HG03175 (cell line): ENCODE measurements around the gene SPATA19.
A peak's percentile ranks its signal among the peaks of the same experiment; 100 is the strongest.

Experiments used
- ATAC-seq: cut with Tn5 transposase; IDR thresholded peaks from one replicate; pipeline ENCODE4 v1.9.1; 2021; ENCODE audit warnings: mild to moderate bottlenecking, moderate library complexity; ENCODE audit not compliant: unreplicated experiment

The SPATA19 gene

DNA sequence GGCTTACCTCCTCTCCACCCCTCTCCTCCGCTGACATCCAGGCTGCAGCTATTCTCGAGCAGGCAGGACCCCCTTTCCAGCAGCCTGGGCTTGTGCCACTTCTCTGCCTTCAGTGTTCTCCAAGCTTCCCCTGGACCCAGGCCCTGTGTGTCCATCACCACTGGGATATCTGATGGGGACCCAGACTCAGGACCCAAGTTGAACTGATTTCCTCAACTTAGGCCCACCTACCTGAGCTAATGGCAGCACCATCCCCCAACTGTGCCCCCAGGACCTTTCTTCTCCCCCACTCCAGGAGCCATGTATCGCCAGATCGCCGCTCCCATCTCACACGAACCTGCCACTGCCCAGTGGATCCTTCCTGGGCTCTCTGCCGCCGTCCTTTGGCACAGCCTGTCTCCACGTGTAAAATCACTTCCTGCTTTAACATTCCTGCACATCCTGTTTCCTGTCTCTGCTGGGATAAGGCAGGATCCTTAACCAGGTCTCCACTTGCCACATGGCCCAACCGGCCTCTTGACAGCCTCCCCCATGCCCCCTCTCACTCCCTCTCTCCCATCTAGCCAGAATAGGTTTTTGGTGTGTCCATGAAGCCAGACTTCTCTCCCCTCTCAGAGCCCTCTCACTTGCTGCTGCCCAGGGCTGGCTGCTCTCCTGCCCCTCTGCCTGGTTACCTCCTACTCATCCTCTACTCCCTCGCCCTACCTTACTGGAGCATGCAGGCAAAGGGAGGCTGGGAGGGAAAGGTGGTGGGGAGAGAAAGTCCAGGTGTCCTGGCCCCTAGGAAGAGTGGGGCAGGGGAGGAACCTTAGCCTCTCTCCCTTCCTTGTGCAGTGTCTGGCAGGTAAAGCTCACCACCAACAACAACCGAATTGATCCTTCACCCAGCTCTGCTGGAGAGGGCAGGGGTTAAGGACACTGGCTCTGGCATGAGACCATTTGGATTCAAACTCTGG, 9.4 kb downstream of the SPATA19 start:
- ATAC-seq, result peak; percentile 5

GRCh38 chr11:133834682-133835592, 10.4 kb downstream of the SPATA19 start:
- ATAC-seq, result peak; percentile 87

DNA sequence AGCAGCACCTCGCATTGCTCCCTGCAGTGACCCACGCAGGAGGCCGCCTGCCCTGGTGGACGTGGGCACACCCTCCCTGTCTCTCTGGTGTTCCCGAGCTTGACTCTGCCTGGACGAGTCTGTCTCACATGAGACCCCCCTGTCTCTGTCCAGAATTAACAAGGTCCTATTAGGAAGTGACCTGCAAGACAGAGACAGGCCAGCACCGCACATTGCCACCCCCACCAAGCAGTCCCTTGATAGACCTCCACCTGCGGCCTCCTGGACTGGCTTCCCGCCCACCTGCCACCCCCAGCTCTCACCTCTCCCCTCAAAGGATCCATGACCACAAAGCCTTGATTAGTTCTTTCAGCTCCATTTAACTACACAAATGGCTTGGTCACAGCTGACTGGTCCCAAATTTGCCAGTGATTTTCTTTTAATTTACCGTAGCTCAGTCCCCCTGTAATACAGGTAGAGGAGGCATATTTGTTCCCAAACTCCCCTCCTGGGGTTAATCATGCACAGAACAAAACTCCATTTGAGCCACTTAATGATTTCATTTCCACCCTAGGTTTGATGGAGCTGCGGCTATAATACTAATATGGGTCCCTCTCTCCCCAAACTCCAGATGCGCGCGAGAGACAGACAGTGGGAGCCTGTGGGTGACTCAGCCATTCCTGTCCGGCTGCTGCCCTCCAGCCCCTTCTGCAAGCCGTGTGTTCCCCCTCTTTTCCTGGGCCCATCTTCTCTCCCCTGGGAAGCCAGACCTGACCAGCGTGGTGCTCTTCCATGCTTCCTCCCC, 11.2 kb downstream of the SPATA19 start:
- ATAC-seq, result no peak

GRCh38 chr11:133832991-133833897, 12.1 kb downstream of the SPATA19 start:
- ATAC-seq, result no peak

GRCh38 chr11:133832096-133832990, 13.0 kb downstream of the SPATA19 start:
- no peak for ATAC-seq

GRCh38 chr11:133830931-133831907, 14.1 kb downstream of the SPATA19 start:
- ATAC-seq, result no peak

GRCh38 chr11:133829566-133829965, 15.7 kb downstream of the SPATA19 start:
- no peak for ATAC-seq

- ATAC-seq, result no peak
Observed at GRCh38 chr11:133828871-133829270, 16.4 kb downstream of the SPATA19 start.

- no peak for ATAC-seq
Observed at GRCh38 chr11:133827556-133827955, 17.8 kb downstream of the SPATA19 start.

DNA sequence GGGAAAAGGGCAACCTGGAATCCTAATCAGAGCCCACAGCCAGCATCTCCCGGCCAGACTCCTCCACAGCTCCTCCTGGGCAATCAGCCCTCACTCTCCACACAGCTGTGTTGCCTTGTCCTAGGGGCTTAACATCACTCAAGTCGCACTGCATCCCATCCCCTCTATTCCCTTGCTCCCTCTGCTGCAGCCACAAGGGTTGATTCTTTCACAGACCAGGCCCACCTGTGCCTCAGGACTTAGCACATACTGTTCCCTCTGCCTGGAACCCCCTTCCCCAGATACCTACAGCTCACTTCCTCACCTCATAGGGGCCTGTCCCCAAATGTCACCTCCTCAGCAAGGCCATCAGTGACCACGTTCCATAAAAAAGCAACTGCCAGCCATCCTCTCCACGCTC, 18.4 kb downstream of the SPATA19 start:
- ATAC-seq, result no peak

DNA sequence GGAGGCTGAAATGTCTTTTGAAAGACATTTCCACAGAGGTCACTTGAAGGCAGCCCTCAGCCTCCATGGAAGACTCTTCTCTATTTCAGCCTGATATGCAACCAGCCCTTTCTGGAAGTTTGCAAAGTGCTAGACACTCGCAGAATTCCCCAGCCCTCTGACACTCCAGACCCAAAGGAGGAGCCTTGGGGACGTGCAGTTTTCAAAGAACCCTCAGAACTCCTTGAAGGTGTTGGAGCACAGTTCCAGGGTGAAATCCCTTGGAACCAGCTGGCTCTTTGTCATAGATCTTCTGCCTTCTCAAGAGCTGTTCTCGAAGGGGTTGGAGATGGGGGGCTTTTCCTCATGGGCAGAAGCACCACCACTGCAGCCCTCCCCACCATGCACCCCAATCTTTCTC, 19.6 kb downstream of the SPATA19 start:
- ATAC-seq, result no peak

DNA sequence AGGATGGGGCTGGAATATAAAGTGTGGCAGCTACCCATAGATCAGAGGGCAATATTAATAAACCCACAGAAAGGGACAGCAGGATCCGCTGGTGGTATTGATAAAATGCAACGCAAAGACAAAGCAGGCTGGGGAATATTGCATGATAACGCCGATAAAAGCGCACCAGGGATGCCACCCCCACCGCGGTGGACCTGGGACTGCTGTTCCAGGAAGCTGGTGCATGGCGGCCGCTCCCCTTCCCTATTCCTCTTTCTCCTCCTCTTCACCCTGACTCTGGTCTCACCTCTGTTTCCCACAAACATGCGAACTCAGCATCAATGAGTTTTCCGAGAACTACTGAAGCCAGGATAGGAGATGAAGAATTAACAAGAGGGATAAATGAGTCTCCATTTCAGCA, 20.2 kb downstream of the SPATA19 start:
- ATAC-seq, result no peak

- ATAC-seq, result no peak
Observed at GRCh38 chr11:133824593-133824992, 20.7 kb downstream of the SPATA19 start.

DNA sequence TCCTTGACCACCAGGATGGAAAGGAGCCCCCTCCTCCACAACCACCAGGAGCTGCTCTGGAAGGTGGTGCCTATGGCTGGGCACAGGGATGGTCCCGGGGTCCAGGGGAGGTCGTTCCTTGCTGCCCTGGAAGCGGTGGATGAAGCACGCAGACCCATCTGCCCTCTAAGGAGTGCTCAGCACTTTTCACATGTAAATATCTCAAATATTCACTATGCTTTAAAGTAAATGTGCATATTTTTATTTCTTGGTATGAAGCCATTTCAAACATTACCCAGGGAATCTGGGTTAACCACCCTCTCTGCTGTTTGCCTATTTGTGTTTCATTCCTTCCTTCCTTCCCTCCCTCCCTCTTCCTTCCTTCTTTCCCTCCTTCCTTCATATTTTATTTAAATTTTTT, 21.7 kb downstream of the SPATA19 start:
- no peak for ATAC-seq

GRCh38 chr11:133823211-133823610, 22.1 kb downstream of the SPATA19 start:
- no peak for ATAC-seq

GRCh38 chr11:133821776-133822175, 23.5 kb downstream of the SPATA19 start:
- ATAC-seq, result peak; percentile 66

- ATAC-seq, result no peak
Observed at GRCh38 chr11:133819746-133820315, 25.5 kb downstream of the SPATA19 start.
